ENCODE data around the gene ORC2. TPM values are rescaled to one million over a fixed set of nuclear protein-coding genes. Genes with fewer than 3 reads are reported as not detected.
A peak's percentile ranks its signal among the peaks of the same experiment; 100 is the strongest.
"Not testable (repeated sequence)": the region's sequence is repeated elsewhere in the genome, so short reads cannot be mapped to it uniquely, and the experiment has no call there.

ORC2 gene
- total RNA-seq, 1 donor from 2014 or later: 64.2 TPM

GRCh38 chr2:200909958-200910357, 53.5 kb downstream of the ORC2 start:
- intact Hi-C loops (cut with micrococcal nuclease): no loop called here
- Mint-ChIP-seq H3K27ac (no peak overlapping the region), H3K4me3 (no peak overlapping the region), H3K27me3 (no peaks in the 10 kb centered on the region), H3K36me3 (ENCODE audit: low read depth) (peaks cover 41% of the 10 kb centered on the region), H3K4me1 (peaks cover 3% of the 10 kb centered on the region), H3K9me3 (no peaks in the 10 kb centered on the region)
- no peak for DNase-seq

- H3K4me1 Mint-ChIP-seq: peaks cover 12% of the 10 kb centered on the region
- intact Hi-C loops (cut with micrococcal nuclease): loop anchor here (1.0 kb wide), 2 partner anchors 164 to 272 kb away; no protein-coding TSS in a partner anchor
- H3K36me3 Mint-ChIP-seq (ENCODE audit: low read depth): peaks cover 39% of the 10 kb centered on the region
- H3K9me3 Mint-ChIP-seq: no peaks in the 10 kb centered on the region
- H3K27ac Mint-ChIP-seq: peak overlapping the region; percentile 25
- DNase-seq: peak; percentile 87
- H3K4me3 Mint-ChIP-seq: no peak overlapping the region
- H3K27me3 Mint-ChIP-seq: no peaks in the 10 kb centered on the region
Measured at GRCh38 chr2:200905618-200906296, 57.7 kb downstream of the ORC2 start.

GRCh38 chr2:200901459-200902072, 61.9 kb downstream of the ORC2 start:
- Mint-ChIP-seq H3K36me3 (ENCODE audit: low read depth) (peaks cover 47% of the 10 kb centered on the region), H3K27me3 (no peaks in the 10 kb centered on the region), H3K27ac (peak overlapping the region; percentile 61), H3K4me1 (peaks cover 19% of the 10 kb centered on the region), H3K4me3 (no peak overlapping the region), H3K9me3 (no peaks in the 10 kb centered on the region)
- peak; percentile 92 for DNase-seq
- intact Hi-C loops (cut with micrococcal nuclease): loop anchor here (1.0 to 2.0 kb wide), 5 partner anchors 61 to 331 kb away; partner anchors contain the start of genes HYCC2 and ORC2

- no peak for DNase-seq
- no peak overlapping the region for H3K27ac Mint-ChIP-seq
- no peak overlapping the region for H3K4me3 Mint-ChIP-seq
- H3K27me3 Mint-ChIP-seq: no peaks in the 10 kb centered on the region
- H3K9me3 Mint-ChIP-seq: no peaks in the 10 kb centered on the region
- intact Hi-C loops (cut with micrococcal nuclease): no loop called here
- H3K36me3 Mint-ChIP-seq (ENCODE audit: low read depth): peaks cover 57% of the 10 kb centered on the region
- H3K4me1 Mint-ChIP-seq: peaks cover 16% of the 10 kb centered on the region
Measured at GRCh38 chr2:200899482-200899881, 64.0 kb downstream of the ORC2 start.

GRCh38 chr2:200888704-200889625, 74.5 kb downstream of the ORC2 start, which contains the start of the genes NIF3L1 and PPIL3:
TSS of gene NIF3L1 (plus strand) at chr2:200889371. CDS start at chr2:200891944, 2,573 bp downstream.
TSS of gene PPIL3 (minus strand) at chr2:200889077. CDS start at chr2:200887615, 1,462 bp downstream.
- H3K4me3 Mint-ChIP-seq: peak within 1 kb of the TSS; percentile 92
- intact Hi-C loops (cut with micrococcal nuclease): loop anchor here (1.0 to 5.0 kb wide), 9 partner anchors 25 to 473 kb away; partner anchors contain the start of genes CLK1 and HYCC2
- H3K4me1 Mint-ChIP-seq: peaks cover 46% of the 10 kb centered on the region
- H3K36me3 Mint-ChIP-seq (ENCODE audit: low read depth): peaks cover 27% of the 10 kb centered on the region
- H3K27ac Mint-ChIP-seq: peak within 1 kb of the TSS; percentile 99
- no peaks in the 10 kb centered on the region for H3K27me3 Mint-ChIP-seq
- DNase-seq: peak; percentile 99
- no peaks in the 10 kb centered on the region for H3K9me3 Mint-ChIP-seq

- intact Hi-C loops (cut with micrococcal nuclease); DNase-seq; H3K27ac Mint-ChIP-seq: not testable (repeated sequence)
Measured at GRCh38 chr2:200881715-200882249, 81.7 kb downstream of the ORC2 start.

GRCh38 chr2:200878289-200878880, 85.1 kb downstream of the ORC2 start:
- Mint-ChIP-seq H3K4me1 (peaks cover 7% of the 10 kb centered on the region), H3K36me3 (ENCODE audit: low read depth) (peaks cover 52% of the 10 kb centered on the region), H3K9me3 (no peaks in the 10 kb centered on the region), H3K27ac (no peak overlapping the region), H3K4me3 (no peak overlapping the region), H3K27me3 (no peaks in the 10 kb centered on the region)
- intact Hi-C loops (cut with micrococcal nuclease): no loop called here
- DNase-seq: no peak

More at GRCh38 chr2:200881715-200882249, 81.7 kb downstream of the ORC2 start:
- Mint-ChIP-seq H3K36me3 (ENCODE audit: low read depth) (peaks cover 46% of the 10 kb centered on the region), H3K4me1 (peaks cover 15% of the 10 kb centered on the region)
- not testable (repeated sequence) for H3K27me3 Mint-ChIP-seq, H3K9me3 Mint-ChIP-seq, H3K4me3 Mint-ChIP-seq

GRCh38 chr2:200877443-200877842, 86.0 kb downstream of the ORC2 start:
- intact Hi-C loops (cut with micrococcal nuclease): no loop called here
- peaks cover 7% of the 10 kb centered on the region for H3K4me1 Mint-ChIP-seq
- no peak overlapping the region for H3K4me3 Mint-ChIP-seq
- H3K27me3 Mint-ChIP-seq: no peaks in the 10 kb centered on the region
- DNase-seq: no peak
- H3K36me3 Mint-ChIP-seq (ENCODE audit: low read depth): peaks cover 51% of the 10 kb centered on the region
- no peaks in the 10 kb centered on the region for H3K9me3 Mint-ChIP-seq
- no peak overlapping the region for H3K27ac Mint-ChIP-seq

GRCh38 chr2:200873560-200873959, 89.9 kb downstream of the ORC2 start:
- Mint-ChIP-seq H3K27me3 (no peaks in the 10 kb centered on the region), H3K4me1 (peaks cover 10% of the 10 kb centered on the region), H3K4me3 (no peak overlapping the region), H3K27ac (no peak overlapping the region), H3K36me3 (ENCODE audit: low read depth) (peaks cover 47% of the 10 kb centered on the region), H3K9me3 (no peaks in the 10 kb centered on the region)
- no peak for DNase-seq
- intact Hi-C loops (cut with micrococcal nuclease): no loop called here

GRCh38 chr2:200871151-200871550, 92.3 kb downstream of the ORC2 start:
- intact Hi-C loops (cut with micrococcal nuclease): no loop called here
- Mint-ChIP-seq H3K9me3 (no peaks in the 10 kb centered on the region), H3K4me1 (peaks cover 10% of the 10 kb centered on the region), H3K4me3 (no peak overlapping the region), H3K36me3 (ENCODE audit: low read depth) (peaks cover 48% of the 10 kb centered on the region), H3K27me3 (no peaks in the 10 kb centered on the region), H3K27ac (no peak overlapping the region)
- DNase-seq: no peak

- Mint-ChIP-seq H3K9me3 (no peaks in the 10 kb centered on the region), H3K4me3 (no peak overlapping the region)
Measured at GRCh38 chr2:200869014-200869413, 94.4 kb downstream of the ORC2 start.

GRCh38 chr2:200864176-200865034, 99.1 kb downstream of the ORC2 start, which contains the start of gene CLK1:
TSS of gene CLK1 (minus strand) at chr2:200864658. CDS start at chr2:200861862, 2,796 bp downstream.
- peak; percentile 99 for DNase-seq
- Mint-ChIP-seq H3K36me3 (ENCODE audit: low read depth) (peaks cover 54% of the 10 kb centered on the region), H3K4me3 (peak within 1 kb of the TSS; percentile 91), H3K4me1 (peaks cover 32% of the 10 kb centered on the region), H3K27me3 (no peaks in the 10 kb centered on the region), H3K9me3 (no peaks in the 10 kb centered on the region), H3K27ac (peak within 1 kb of the TSS; percentile 94)
- intact Hi-C loops (cut with micrococcal nuclease): loop anchor here (1.0 to 10.0 kb wide), 8 partner anchors 25 to 1400 kb away; partner anchors contain the start of genes CFLAR, HYCC2, NIF3L1 and NOP58

More at GRCh38 chr2:200869014-200869413, 94.4 kb downstream of the ORC2 start:
- peaks cover 12% of the 10 kb centered on the region for H3K4me1 Mint-ChIP-seq
- no peaks in the 10 kb centered on the region for H3K27me3 Mint-ChIP-seq
- H3K36me3 Mint-ChIP-seq (ENCODE audit: low read depth): peaks cover 36% of the 10 kb centered on the region
- intact Hi-C loops (cut with micrococcal nuclease): loop anchor here (10.0 kb wide), 1 partner anchor 1396 kb away; the partner anchor contains the start of gene NOP58
- peak; percentile 57 for DNase-seq
- H3K27ac Mint-ChIP-seq: peak overlapping the region; percentile 58
